RWPE1 (cell line): ENCODE results near the gene SMPD2.

ENCODE experiments used
- CTCF ChIA-PET: fragments of 350-600 bp; sonication (Branson Sonifier 250); formaldehyde crosslinking; extraction: SDS; loops from one replicate; lab custom pipeline; 2021; lab: Yijun Ruan, JAX
- POLR2A ChIA-PET: fragments of 400-600 bp; formaldehyde crosslinking; extraction: SDS; loops from one replicate; lab custom pipeline; 2020; ENCODE audit warnings: antibody characterized with exemption; ENCODE audit not compliant: low non-redundant PET; lab: Yijun Ruan, JAX
- DNase-seq: peaks from one replicate; pipeline ENCODE4 v3.0.0; 2012; ENCODE audit warnings: low spot score
- H3K27ac ChIP-seq: fragments of 450-650 bp; 2 replicates; pipeline ENCODE4 v1.5.1; 2017
- TF ChIP-seq, protein P1 (sequence below): fragments of 450-650 bp; conservative IDR thresholded peaks from 2 replicates; pipeline ENCODE4 v1.5.1; 2017; ENCODE audit warnings: low read depth, mild to moderate bottlenecking

Gene SMPD2

DNA sequence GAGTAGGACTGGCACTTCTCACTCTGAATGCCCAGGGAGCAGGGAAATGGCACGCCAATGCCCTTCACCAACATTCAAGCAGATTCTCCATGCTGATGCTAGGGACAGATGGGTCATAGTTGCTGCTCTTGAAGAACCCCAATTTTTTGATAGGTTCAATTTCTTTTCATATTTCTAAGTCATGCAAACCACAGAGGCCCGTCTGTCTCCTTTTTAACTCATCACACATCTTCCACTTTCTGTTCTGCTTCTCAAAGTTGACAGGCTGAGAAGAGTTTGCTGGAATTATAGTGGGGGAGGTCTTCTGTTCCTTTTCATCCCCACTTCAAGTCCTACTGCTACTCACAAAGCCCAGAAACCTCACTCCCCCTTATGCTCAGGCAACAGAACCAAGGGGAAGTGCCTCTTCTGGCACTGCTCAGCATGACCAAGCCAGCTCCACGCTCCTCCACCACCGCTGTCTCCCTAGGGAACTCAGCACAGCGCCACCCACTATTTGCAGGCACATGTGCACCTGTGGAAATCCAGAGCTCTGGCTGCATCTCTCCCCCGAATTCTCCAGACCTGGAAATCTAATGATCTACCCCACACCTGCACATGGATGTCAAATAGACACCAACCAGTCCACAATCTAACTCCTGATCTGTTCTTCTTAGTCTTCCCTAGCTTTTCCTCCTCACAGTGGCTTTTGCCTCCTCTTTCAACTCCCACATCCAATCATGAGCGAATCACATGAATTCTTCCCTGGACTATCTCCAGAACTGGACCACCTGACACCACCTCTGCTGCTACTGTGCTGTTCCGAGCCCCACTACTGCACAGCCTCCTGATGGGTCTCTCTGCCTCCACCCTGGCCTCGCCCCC is 31.8 kb downstream of the SMPD2 start:
- no peak overlapping the region for H3K27ac ChIP-seq
- TF ChIP-seq, protein P1, sequence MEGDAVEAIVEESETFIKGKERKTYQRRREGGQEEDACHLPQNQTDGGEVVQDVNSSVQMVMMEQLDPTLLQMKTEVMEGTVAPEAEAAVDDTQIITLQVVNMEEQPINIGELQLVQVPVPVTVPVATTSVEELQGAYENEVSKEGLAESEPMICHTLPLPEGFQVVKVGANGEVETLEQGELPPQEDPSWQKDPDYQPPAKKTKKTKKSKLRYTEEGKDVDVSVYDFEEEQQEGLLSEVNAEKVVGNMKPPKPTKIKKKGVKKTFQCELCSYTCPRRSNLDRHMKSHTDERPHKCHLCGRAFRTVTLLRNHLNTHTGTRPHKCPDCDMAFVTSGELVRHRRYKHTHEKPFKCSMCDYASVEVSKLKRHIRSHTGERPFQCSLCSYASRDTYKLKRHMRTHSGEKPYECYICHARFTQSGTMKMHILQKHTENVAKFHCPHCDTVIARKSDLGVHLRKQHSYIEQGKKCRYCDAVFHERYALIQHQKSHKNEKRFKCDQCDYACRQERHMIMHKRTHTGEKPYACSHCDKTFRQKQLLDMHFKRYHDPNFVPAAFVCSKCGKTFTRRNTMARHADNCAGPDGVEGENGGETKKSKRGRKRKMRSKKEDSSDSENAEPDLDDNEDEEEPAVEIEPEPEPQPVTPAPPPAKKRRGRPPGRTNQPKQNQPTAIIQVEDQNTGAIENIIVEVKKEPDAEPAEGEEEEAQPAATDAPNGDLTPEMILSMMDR = no peak
- ChIA-PET CTCF (no interaction called here), POLR2A (no interaction called here)
- no peak for DNase-seq

- TF ChIP-seq, protein P1 = no peak
- ChIA-PET POLR2A (no interaction called here), CTCF (no interaction called here)
- no peak for DNase-seq
- H3K27ac ChIP-seq = no peak overlapping the region
Observed at GRCh38 chr6:109473120-109473519, 32.6 kb downstream of the SMPD2 start.

DNA sequence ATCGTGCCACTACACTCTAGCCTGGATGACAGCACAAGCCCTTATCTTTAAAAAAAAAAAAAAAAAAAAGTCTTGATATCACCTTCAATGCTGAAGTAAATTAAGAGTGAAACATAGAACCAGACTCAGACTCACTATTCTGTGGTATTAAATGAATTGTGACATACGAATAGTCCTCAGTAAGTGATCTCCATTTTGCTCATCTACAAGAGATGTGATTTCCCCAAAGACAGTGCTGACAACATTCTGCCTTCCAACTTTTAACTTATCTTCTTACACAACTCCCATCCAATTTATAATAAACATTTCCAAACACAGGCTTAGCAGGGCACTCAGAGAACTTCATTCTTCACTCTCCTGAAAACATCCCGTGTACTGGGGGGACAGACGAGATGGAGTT is 34.5 kb downstream of the SMPD2 start:
- ChIA-PET POLR2A (no interaction called here), CTCF (no interaction called here)
- TF ChIP-seq, protein P1 = no peak
- DNase-seq = no peak
- no peak overlapping the region for H3K27ac ChIP-seq

DNA sequence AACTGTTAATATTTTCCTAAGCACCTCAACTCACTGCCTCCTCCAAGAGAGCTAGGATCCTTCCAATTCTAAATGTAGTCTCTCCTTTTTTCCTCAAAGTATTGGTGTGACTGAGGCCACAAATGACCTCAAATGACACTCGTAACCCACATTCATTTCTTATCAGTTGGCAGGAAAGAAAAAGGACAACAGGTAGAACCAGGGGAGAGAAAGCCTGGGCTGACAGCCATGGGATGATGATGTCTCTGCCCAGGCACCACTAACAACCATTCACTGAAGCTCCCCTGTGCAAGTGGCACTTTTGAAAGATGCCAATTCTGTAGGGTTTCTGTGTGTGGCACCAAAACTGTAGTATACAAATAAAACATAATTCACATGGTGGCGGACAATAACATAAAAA is 35.1 kb downstream of the SMPD2 start:
- CTCF ChIA-PET = no interaction called here

DNA sequence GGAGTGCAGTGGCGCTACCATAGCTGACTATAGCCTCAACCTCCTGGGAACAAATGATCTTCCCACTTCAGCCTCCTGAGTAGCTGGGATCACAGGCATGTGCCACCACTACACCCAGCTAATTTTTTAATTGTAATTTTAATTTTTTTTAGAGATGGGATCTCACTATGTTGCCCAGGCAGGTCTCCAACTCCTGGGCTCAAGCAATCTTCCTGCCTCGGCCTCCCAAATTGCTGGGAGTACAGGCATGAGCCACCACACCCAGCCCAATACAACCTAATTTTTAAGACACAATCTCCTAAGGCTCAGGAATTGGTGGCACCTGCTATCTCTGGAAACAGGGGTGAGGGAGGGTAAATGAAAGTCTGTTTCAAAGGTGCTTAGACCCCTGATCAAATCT is 36.7 kb downstream of the SMPD2 start:
- ChIA-PET POLR2A (no interaction called here), CTCF (interaction anchor here (0.6 kb wide), 1 partner anchor 672 kb away, joined by 8 read pairs; no protein-coding TSS in a partner anchor)
- no peak for DNase-seq
- TF ChIP-seq, protein P1 = no peak
- no peak overlapping the region for H3K27ac ChIP-seq

More for the DNA sequence above, 35.1 kb downstream of the SMPD2 start:
- TF ChIP-seq, protein P1 = no peak
- no peak for DNase-seq
- POLR2A ChIA-PET = no interaction called here
- H3K27ac ChIP-seq = no peak overlapping the region

DNA sequence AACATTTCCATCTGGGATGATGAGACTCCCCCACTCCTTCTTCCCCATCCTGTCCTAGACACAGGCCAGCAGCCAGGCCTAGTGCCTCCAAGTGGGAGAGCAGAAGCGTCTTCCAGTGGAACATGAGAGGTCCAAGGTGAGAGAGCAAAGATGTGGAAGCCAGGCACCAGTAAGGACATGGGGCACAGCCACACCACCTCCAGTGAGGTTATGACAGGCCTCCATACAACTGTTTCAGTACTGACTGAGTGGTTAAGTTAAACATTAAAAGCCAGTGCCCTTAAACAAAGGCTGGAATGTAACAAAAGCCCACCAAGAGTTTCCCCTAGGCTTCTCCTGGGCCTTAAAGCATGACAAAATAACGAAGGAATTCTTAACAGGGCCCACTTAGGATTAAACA is 37.2 kb downstream of the SMPD2 start:
- TF ChIP-seq, protein P1 = no peak

More for the DNA sequence above, 37.2 kb downstream of the SMPD2 start:
- H3K27ac ChIP-seq = no peak overlapping the region
- POLR2A ChIA-PET = no interaction called here
- CTCF ChIA-PET = no interaction called here
- no peak for DNase-seq
